Panc1 (cell line): Measurements from ENCODE around the gene TMEM81. TPM values are rescaled to one million over a fixed set of nuclear protein-coding genes. Genes with fewer than 3 reads are reported as not detected.

Experiments used
- ATAC-seq: fragments of 200-7000 bp; cut with Tn5 transposase; 2 replicates; pipeline ENCODE4 v1.9.1; 2020; ENCODE audit warnings: mild to moderate bottlenecking, moderate library complexity
- BruUV-seq: library from RNA; stranded (reverse); fragments of 400-500 nt; replicated peaks from 2 replicates; lab custom pipeline; 2021; lab: Mats Ljungman, UMichigan
- CTCF ChIA-PET: fragments of 300-600 bp; sonication (Branson Sonifier 250); formaldehyde crosslinking; loops from one replicate; lab custom pipeline; 2022; ENCODE audit warnings: antibody characterized with exemption; lab: Charles Lee
- POLR2A ChIA-PET: fragments of 300-600 bp; sonication (Branson Sonifier 250); formaldehyde crosslinking; loops from one replicate; lab custom pipeline; 2022; ENCODE audit warnings: antibody characterized with exemption; lab: Charles Lee
- DNase-seq: peaks from one replicate; pipeline ENCODE4 v3.0.0-alpha.2; 2010; ENCODE audit warnings: low read depth, low spot score
- H3K27ac ChIP-seq: 2 replicates; pipeline ENCODE4 v1.5.1; 2011; ENCODE audit warnings: mild to moderate bottlenecking, low read length, inconsistent platforms
- H3K27me3 ChIP-seq: fragments of 200-500 bp; sonication (Bioruptor generic); 2 replicates; pipeline ENCODE4 v1.6.0; 2014; ENCODE audit warnings: low read length, inconsistent platforms; ENCODE audit not compliant: control insufficient read depth, insufficient read depth
- H3K36me3 ChIP-seq: fragments of 200-500 bp; sonication (Bioruptor generic); 2 replicates; pipeline ENCODE4 v1.5.1; 2014; ENCODE audit warnings: inconsistent platforms, mild to moderate bottlenecking, low read length, moderate library complexity; ENCODE audit not compliant: control insufficient read depth, insufficient read depth
- H3K4me1 ChIP-seq: 2 replicates; pipeline ENCODE4 v1.5.1; 2011; ENCODE audit warnings: inconsistent platforms, mild to moderate bottlenecking, low read length, moderate library complexity; ENCODE audit not compliant: control insufficient read depth, insufficient read depth
- H3K4me3 ChIP-seq, 2 experiments: 2 replicates each; pipeline ENCODE4 v1.5.1; 2011 to 2012; ENCODE audit warnings: low read depth in 2 of 2, low read length in 2 of 2, mild to moderate bottlenecking in 2 of 2, inconsistent platforms in 1 of 2, moderate library complexity in 1 of 2
- H3K9me3 ChIP-seq: fragments of 200-500 bp; sonication (Bioruptor generic); 2 replicates; pipeline ENCODE4 v1.5.1; 2014; ENCODE audit warnings: low read depth, mild to moderate bottlenecking, inconsistent platforms, low read length, moderate library complexity; ENCODE audit not compliant: control insufficient read depth, insufficient read depth
- POLR2AphosphoS5 ChIP-seq: IDR thresholded peaks from 2 replicates; pipeline ENCODE4 v1.6.1; 2012; ENCODE audit warnings: mild to moderate bottlenecking, low read depth, low read length, moderate library complexity
- REST ChIP-seq, 2 experiments: IDR thresholded peaks; 2 replicates each; pipeline ENCODE4 v1.6.1; 2011 to 2012; ENCODE audit warnings: low read depth in 2 of 2, control low read depth in 1 of 2, low read length in 1 of 2, mild to moderate bottlenecking in 1 of 2, moderate library complexity in 1 of 2; ENCODE audit not compliant: insufficient read depth in 1 of 2
- SIN3A ChIP-seq: IDR thresholded peaks from 2 replicates; pipeline ENCODE4 v1.6.1; 2012; ENCODE audit warnings: low read depth, mild to moderate bottlenecking, low read length, moderate library complexity, borderline replicate concordance; ENCODE audit not compliant: insufficient read depth
- TCF7L2 ChIP-seq: IDR thresholded peaks from 2 replicates; pipeline ENCODE4 v1.6.1; 2011; ENCODE audit warnings: mild to moderate bottlenecking, low read depth, low read length, inconsistent platforms
- in situ Hi-C: cut with HindIII; loops from 2 replicates; pipeline ENCODE4 v1.10.0; 2016; ENCODE audit warnings: low sequenced_read_pairs, low pct_unique_long_range_greater_than_20kb
- intact Hi-C: fragments of 100-400 bp; cut with micrococcal nuclease; formaldehyde crosslinking; loops from one replicate; pipeline ENCODE4 v1.10.0; 2022; ENCODE audit not compliant: unreplicated experiment
- total RNA-seq: library from RNA; stranded (reverse); gene quantifications from one replicate; pipeline ENCODE4 v1.2.1, GENCODE V29; 2021; ENCODE audit not compliant: unreplicated experiment

TMEM81 gene
- total RNA-seq, 1 experiment from 2014 or later = 4.0 TPM

- intact Hi-C loops (no loop called here), in situ Hi-C loops (no loop called here)
- H3K4me3 ChIP-seq = no peak overlapping the region
- peak in 1 of 2 experiments; percentile 59; a peak in 2 of 4 replicates for TF ChIP-seq REST (IDR thresholded peaks at IDR 0.05; ENCODE audit: insufficient read depth in 1 of 2, low read depth in 2 of 2, low read length in 1 of 2)
- TF ChIP-seq SIN3A = no peak
- no TSS peak for BruUV-seq
- ChIA-PET CTCF (no interaction called here), POLR2A (no interaction called here)
- ATAC-seq (no peak), DNase-seq (no peak)
- no peaks in the 10 kb centered on the region for H3K4me1 ChIP-seq
- no peaks in the 10 kb centered on the region for H3K36me3 ChIP-seq
- H3K27ac ChIP-seq = no peak overlapping the region
- no peaks in the 10 kb centered on the region; the same call in 1 of the 2 replicates for H3K27me3 ChIP-seq
- H3K9me3 ChIP-seq = no peaks in the 10 kb centered on the region
Measured at GRCh38 chr1:205054013-205054412, 30.2 kb downstream of the TMEM81 start.

- TF ChIP-seq POLR2AphosphoS5 (no peak), REST (IDR thresholded peaks at IDR 0.05; ENCODE audit: insufficient read depth in 1 of 2, low read depth in 2 of 2, low read length in 1 of 2) (no peak)
- DNase-seq (no peak), ATAC-seq (no peak)
- BruUV-seq = no TSS peak
- intact Hi-C loops = no loop called here
- ChIA-PET POLR2A (no interaction called here), CTCF (no interaction called here)
- no peaks in the 10 kb centered on the region for H3K9me3 ChIP-seq
- H3K36me3 ChIP-seq = no peaks in the 10 kb centered on the region
- no peaks in the 10 kb centered on the region; the same call in 1 of the 2 replicates for H3K27me3 ChIP-seq
- H3K4me3 ChIP-seq = no peak overlapping the region
- no peaks in the 10 kb centered on the region for H3K4me1 ChIP-seq
- no peak overlapping the region for H3K27ac ChIP-seq
- in situ Hi-C loops = no loop called here
Measured at GRCh38 chr1:205053296-205053695, 31.0 kb downstream of the TMEM81 start.

- no peak overlapping the region for H3K27ac ChIP-seq
- BruUV-seq = no TSS peak
- no peaks in the 10 kb centered on the region; the same call in 1 of the 2 replicates for H3K27me3 ChIP-seq
- no peaks in the 10 kb centered on the region for H3K9me3 ChIP-seq
- CTCF ChIA-PET = interaction anchor here (1.8 kb wide), 1 partner anchor 9 kb away, joined by 10 read pairs; no protein-coding TSS in a partner anchor
- H3K4me1 ChIP-seq = no peaks in the 10 kb centered on the region
- ATAC-seq (no peak), DNase-seq (no peak)
- in situ Hi-C loops = no loop called here
- no peak overlapping the region for H3K4me3 ChIP-seq
- no peak for TF ChIP-seq TCF7L2
- POLR2A ChIA-PET = interaction anchor here (0.5 kb wide), 1 partner anchor 24 kb away, joined by 3 read pairs; no protein-coding TSS in a partner anchor
- intact Hi-C loops = no loop called here
- no peaks in the 10 kb centered on the region for H3K36me3 ChIP-seq
Measured at GRCh38 chr1:205052690-205053089, 31.6 kb downstream of the TMEM81 start.
